Measurements from ENCODE around the gene IP6K3.

Gene IP6K3

GRCh38 chr6:33689148-33689494 is 57.6 kb downstream of the IP6K3 start:
- no peak overlapping the region for H3K4me3 ChIP-seq (ENCODE audit: control insufficient read depth, low read depth, low read length)
- no peak for DNase-seq (ENCODE audit: low read depth)
- TF ChIP-seq, protein P1, sequence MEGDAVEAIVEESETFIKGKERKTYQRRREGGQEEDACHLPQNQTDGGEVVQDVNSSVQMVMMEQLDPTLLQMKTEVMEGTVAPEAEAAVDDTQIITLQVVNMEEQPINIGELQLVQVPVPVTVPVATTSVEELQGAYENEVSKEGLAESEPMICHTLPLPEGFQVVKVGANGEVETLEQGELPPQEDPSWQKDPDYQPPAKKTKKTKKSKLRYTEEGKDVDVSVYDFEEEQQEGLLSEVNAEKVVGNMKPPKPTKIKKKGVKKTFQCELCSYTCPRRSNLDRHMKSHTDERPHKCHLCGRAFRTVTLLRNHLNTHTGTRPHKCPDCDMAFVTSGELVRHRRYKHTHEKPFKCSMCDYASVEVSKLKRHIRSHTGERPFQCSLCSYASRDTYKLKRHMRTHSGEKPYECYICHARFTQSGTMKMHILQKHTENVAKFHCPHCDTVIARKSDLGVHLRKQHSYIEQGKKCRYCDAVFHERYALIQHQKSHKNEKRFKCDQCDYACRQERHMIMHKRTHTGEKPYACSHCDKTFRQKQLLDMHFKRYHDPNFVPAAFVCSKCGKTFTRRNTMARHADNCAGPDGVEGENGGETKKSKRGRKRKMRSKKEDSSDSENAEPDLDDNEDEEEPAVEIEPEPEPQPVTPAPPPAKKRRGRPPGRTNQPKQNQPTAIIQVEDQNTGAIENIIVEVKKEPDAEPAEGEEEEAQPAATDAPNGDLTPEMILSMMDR (IDR thresholded peaks at IDR 0.05; ENCODE audit: control insufficient read depth, insufficient read depth, low read depth, low read length, missing control alignments) = no peak

GRCh38 chr6:33688451-33689147 is 58.1 kb downstream of the IP6K3 start:
- no peak for DNase-seq (ENCODE audit: low read depth)
- TF ChIP-seq, protein P1 (IDR thresholded peaks at IDR 0.05; ENCODE audit: control insufficient read depth, insufficient read depth, low read depth, low read length, missing control alignments) = no peak
- H3K4me3 ChIP-seq (ENCODE audit: control insufficient read depth, low read depth, low read length) = no peak overlapping the region

GRCh38 chr6:33688006-33688405 is 58.7 kb downstream of the IP6K3 start:
- no peak overlapping the region for H3K4me3 ChIP-seq (ENCODE audit: control insufficient read depth, low read depth, low read length)
- TF ChIP-seq, protein P1 (IDR thresholded peaks at IDR 0.05; ENCODE audit: control insufficient read depth, insufficient read depth, low read depth, low read length, missing control alignments) = no peak
- no peak for DNase-seq (ENCODE audit: low read depth)

GRCh38 chr6:33686981-33687975 is 59.4 kb downstream of the IP6K3 start:
- DNase-seq (ENCODE audit: low read depth) = no peak
- TF ChIP-seq, protein P1 (IDR thresholded peaks at IDR 0.05; ENCODE audit: control insufficient read depth, insufficient read depth, low read depth, low read length, missing control alignments) = no peak
- no peak overlapping the region for H3K4me3 ChIP-seq (ENCODE audit: control insufficient read depth, low read depth, low read length)

DNA sequence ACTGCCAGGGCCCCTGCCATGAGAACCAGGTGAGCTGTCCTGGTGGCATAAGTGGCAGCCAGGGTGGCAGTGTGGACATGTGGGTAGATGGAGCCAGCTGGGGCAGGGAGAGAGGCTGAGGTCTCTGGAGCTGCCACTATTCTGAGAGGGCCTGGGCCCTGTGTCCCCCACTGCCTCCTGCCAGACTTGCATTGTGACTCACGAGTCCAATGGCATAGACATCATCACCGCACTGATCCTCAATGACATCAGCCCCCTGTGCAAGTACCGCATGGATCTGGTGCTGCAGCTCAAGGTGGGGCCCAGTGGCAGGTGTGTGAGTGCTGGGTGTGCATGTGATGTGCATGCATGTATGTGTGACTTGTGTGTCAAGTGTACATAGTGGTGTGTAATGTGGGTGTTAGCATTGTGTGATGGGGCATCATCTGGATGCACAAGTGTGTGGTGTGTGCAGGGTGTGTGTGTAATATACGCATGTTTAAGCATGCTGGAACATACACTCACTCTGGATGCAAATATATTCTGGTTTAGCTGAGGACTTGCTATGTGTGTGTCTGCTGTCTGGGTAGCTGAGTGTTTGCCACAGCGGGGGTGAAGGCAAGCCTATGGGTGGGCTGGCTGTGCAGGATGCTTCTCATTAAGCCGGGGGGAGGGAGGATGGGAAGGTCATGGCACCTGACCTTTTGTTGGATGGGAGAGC is 60.3 kb downstream of the IP6K3 start:
- DNase-seq (ENCODE audit: low read depth) = no peak
- TF ChIP-seq, protein P1 (IDR thresholded peaks at IDR 0.05; ENCODE audit: control insufficient read depth, insufficient read depth, low read depth, low read length, missing control alignments) = no peak
- no peak overlapping the region for H3K4me3 ChIP-seq (ENCODE audit: control insufficient read depth, low read depth, low read length)
